RWPE2 (cell line): ENCODE data around the gene MIER2.

Source experiments
- ATAC-seq: fragments of 200-7000 bp; cut with Tn5 transposase; 3 replicates; pipeline ENCODE4 v1.9.1; 2021; ENCODE audit warnings: low read depth
- DNase-seq: peaks from one replicate; pipeline ENCODE4 v3.0.0-alpha.2; 2020; ENCODE audit warnings: low spot score
- H3K27ac ChIP-seq: fragments of 450-650 bp; 2 replicates; pipeline ENCODE4 v1.5.1; 2017; ENCODE audit warnings: mild to moderate bottlenecking; ENCODE audit not compliant: poor library complexity, severe bottlenecking
- H3K27me3 ChIP-seq: fragments of 250-450 bp; sonication (Bioruptor Pico); 2 replicates; pipeline ENCODE4 v1.5.1; 2021; ENCODE audit warnings: mild to moderate bottlenecking, moderate library complexity; ENCODE audit not compliant: insufficient read depth, poor library complexity, severe bottlenecking
- H3K36me3 ChIP-seq: fragments of 250-450 bp; sonication (Bioruptor Pico); 2 replicates; pipeline ENCODE4 v1.5.1; 2020; ENCODE audit warnings: low read depth, mild to moderate bottlenecking, moderate library complexity
- H3K4me1 ChIP-seq: fragments of 250-450 bp; sonication (Bioruptor Pico); 2 replicates; pipeline ENCODE4 v1.5.1; 2021; ENCODE audit warnings: mild to moderate bottlenecking, moderate library complexity; ENCODE audit not compliant: insufficient read depth, poor library complexity, severe bottlenecking
- H3K4me3 ChIP-seq: fragments of 250-450 bp; sonication (Bioruptor Pico); 2 replicates; pipeline ENCODE4 v1.5.1; 2021; ENCODE audit warnings: mild to moderate bottlenecking, moderate library complexity; ENCODE audit not compliant: severe bottlenecking
- H3K9me3 ChIP-seq: fragments of 250-450 bp; sonication (Bioruptor Pico); 2 replicates; pipeline ENCODE4 v1.5.1; 2021; ENCODE audit warnings: mild to moderate bottlenecking, moderate library complexity; ENCODE audit not compliant: severe bottlenecking
- CTCF ChIP-seq: fragments of 450-650 bp; IDR thresholded peaks from one replicate; pipeline ENCODE4 v1.5.1; 2017; ENCODE audit warnings: mild to moderate bottlenecking, moderate library complexity; ENCODE audit not compliant: poor library complexity, severe bottlenecking

MIER2 gene

GRCh38 chr19:355134-355533 lies 10.5 kb upstream of the MIER2 start:
- Histone ChIP-seq H3K27ac (no peak overlapping the region), H3K4me3 (no peak overlapping the region), H3K9me3 (peaks cover 6% of the 10 kb centered on the region), H3K4me1 (no peaks in the 10 kb centered on the region), H3K36me3 (no peaks in the 10 kb centered on the region), H3K27me3 (no peaks in the 10 kb centered on the region)
- DNase-seq (no peak), ATAC-seq (no peak)
- no peak for TF ChIP-seq CTCF

GRCh38 chr19:351976-352625 lies 7.5 kb upstream of the MIER2 start:
- Histone ChIP-seq H3K4me1 (no peaks in the 10 kb centered on the region), H3K27me3 (no peaks in the 10 kb centered on the region), H3K9me3 (peaks cover 6% of the 10 kb centered on the region), H3K27ac (no peak overlapping the region), H3K4me3 (no peak overlapping the region), H3K36me3 (no peaks in the 10 kb centered on the region)
- no peak for TF ChIP-seq CTCF
- no peak for ATAC-seq
- peak; percentile 20 for DNase-seq

GRCh38 chr19:347946-348861 lies 3.6 kb upstream of the MIER2 start:
- Histone ChIP-seq H3K27ac (no peak overlapping the region), H3K4me3 (no peak overlapping the region), H3K4me1 (no peaks in the 10 kb centered on the region), H3K9me3 (no peaks in the 10 kb centered on the region), H3K27me3 (no peaks in the 10 kb centered on the region), H3K36me3 (no peaks in the 10 kb centered on the region)
- no peak for ATAC-seq
- TF ChIP-seq CTCF, result no peak
- peak; percentile 31 for DNase-seq

- Histone ChIP-seq H3K27ac (no peak overlapping the region), H3K36me3 (peaks cover 22% of the 10 kb centered on the region), H3K4me1 (peaks cover 13% of the 10 kb centered on the region), H3K4me3 (no peak overlapping the region), H3K9me3 (no peaks in the 10 kb centered on the region), H3K27me3 (no peaks in the 10 kb centered on the region)
- ATAC-seq, result no peak
- no peak for TF ChIP-seq CTCF
- peak; percentile 23 for DNase-seq
Observed at GRCh38 chr19:345320-345879, 804 bp upstream of the MIER2 start.
